Uterus (tissue), 4 donors: Measurements from ENCODE around the gene IRF2BPL. TPM values are rescaled to one million over a fixed set of nuclear protein-coding genes. Genes with fewer than 3 reads are reported as not detected.

Experiments
- DNase-seq, 2 donors: peaks; one replicate each; pipeline ENCODE4 v3.0.0-alpha.2; 2019 to 2020
- H3K27ac ChIP-seq, 2 donors: fragments of 200-600 bp; sonication (generic); 1 replicate in 1 of 2; 2 replicates in 1 of 2; pipeline ENCODE4 v1.5.1; 2016 to 2018
- H3K27me3 ChIP-seq, 2 donors: fragments of 200-600 bp; sonication (generic); one replicate each; pipeline ENCODE4 v1.5.1; 2018 to 2019; ENCODE audit warnings: control low read depth in 1 of 2
- H3K36me3 ChIP-seq, 2 donors: fragments of 200-600 bp; sonication (generic); one replicate each; pipeline ENCODE4 v1.5.1; 2019; ENCODE audit warnings: control low read depth in 1 of 2
- H3K4me1 ChIP-seq, 2 donors: fragments of 200-600 bp; sonication (generic); one replicate each; pipeline ENCODE4 v1.5.1; 2018 to 2019; ENCODE audit warnings: control low read depth in 1 of 2
- H3K4me3 ChIP-seq, 2 donors: fragments of 200-600 bp; sonication (generic); 1 replicate in 1 of 2; 2 replicates in 1 of 2; pipeline ENCODE4 v1.5.1; 2018 to 2019; ENCODE audit warnings: mild to moderate bottlenecking in 1 of 2
- H3K9me3 ChIP-seq, 2 donors: fragments of 200-600 bp; sonication (generic); one replicate each; pipeline ENCODE4 v1.5.1; 2019; ENCODE audit warnings: control low read depth in 1 of 2
- POLR2A ChIP-seq, 2 donors: fragments of 450-650 bp; IDR thresholded peaks; one replicate each; pipeline ENCODE4 v1.6.1; 2016; ENCODE audit warnings: antibody characterized with exemption in 2 of 2, mild to moderate bottlenecking in 1 of 2, moderate library complexity in 1 of 2
- intact Hi-C: fragments of 100-400 bp; cut with DNase I; formaldehyde crosslinking; loops from one replicate; pipeline ENCODE4 v1.15.1; 2023; ENCODE audit warnings: low total_unique reads
- total RNA-seq, 4 donors: library from RNA; depleted of rRNA in 3 of 4; stranded (reverse); fragments of >200 nt in 3 of 4; gene quantifications; one replicate each; pipeline versions ENCODE4 v1.1.0 to v1.2.4, GENCODE V29; 2014 to 2023
- TF ChIP-seq, protein P1 (sequence below), 4 experiments: fragments of 200-600 bp in 2 of 4; fragments of 450-650 bp in 2 of 4; sonication (generic) in 2 of 4; IDR thresholded peaks; one replicate each; pipeline ENCODE4 v1.5.1; 2016 to 2019; ENCODE audit warnings: antibody characterized with exemption in 4 of 4, mild to moderate bottlenecking in 2 of 4, moderate library complexity in 1 of 4
- donor health status: DM: yes; HTN: yes; CAD: no.

IRF2BPL gene
- total RNA-seq, 4 donors from 2014 or later = 15.6 to 60.8 (median 36.6) TPM

DNA sequence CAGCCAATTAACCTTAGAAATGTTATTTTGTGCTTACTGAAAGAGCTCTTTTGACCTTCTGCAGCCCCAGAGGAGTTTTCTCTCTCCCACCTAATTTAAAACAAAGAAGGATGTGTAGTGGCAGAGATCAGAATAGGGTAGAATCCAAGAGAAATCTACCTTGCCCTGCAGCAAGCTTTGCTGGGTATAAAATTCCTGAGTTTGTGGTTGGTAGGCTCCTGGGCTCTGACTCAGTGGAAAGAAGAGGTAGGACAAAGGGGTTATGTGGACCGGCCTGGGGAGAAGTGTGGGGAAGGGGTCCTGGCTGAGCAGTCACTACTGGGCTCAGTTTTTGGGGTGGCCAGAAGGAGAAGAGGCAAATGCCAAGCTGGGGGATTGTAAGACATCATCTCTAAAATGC is 46.8 kb downstream of the IRF2BPL start:
- Histone ChIP-seq H3K4me3 (no peak overlapping the region), H3K36me3 (no peaks in the 10 kb centered on the region), H3K27ac (no peak overlapping the region), H3K4me1 (no peaks in the 10 kb centered on the region), H3K27me3 (no peaks in the 10 kb centered on the region), H3K9me3 (no peaks in the 10 kb centered on the region)
- intact Hi-C loops = no loop called here
- TF ChIP-seq, protein P1, sequence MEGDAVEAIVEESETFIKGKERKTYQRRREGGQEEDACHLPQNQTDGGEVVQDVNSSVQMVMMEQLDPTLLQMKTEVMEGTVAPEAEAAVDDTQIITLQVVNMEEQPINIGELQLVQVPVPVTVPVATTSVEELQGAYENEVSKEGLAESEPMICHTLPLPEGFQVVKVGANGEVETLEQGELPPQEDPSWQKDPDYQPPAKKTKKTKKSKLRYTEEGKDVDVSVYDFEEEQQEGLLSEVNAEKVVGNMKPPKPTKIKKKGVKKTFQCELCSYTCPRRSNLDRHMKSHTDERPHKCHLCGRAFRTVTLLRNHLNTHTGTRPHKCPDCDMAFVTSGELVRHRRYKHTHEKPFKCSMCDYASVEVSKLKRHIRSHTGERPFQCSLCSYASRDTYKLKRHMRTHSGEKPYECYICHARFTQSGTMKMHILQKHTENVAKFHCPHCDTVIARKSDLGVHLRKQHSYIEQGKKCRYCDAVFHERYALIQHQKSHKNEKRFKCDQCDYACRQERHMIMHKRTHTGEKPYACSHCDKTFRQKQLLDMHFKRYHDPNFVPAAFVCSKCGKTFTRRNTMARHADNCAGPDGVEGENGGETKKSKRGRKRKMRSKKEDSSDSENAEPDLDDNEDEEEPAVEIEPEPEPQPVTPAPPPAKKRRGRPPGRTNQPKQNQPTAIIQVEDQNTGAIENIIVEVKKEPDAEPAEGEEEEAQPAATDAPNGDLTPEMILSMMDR (IDR thresholded peaks at IDR 0.05) = no peak
- no peak for TF ChIP-seq POLR2A (IDR thresholded peaks at IDR 0.05)
- no peak for DNase-seq

DNA sequence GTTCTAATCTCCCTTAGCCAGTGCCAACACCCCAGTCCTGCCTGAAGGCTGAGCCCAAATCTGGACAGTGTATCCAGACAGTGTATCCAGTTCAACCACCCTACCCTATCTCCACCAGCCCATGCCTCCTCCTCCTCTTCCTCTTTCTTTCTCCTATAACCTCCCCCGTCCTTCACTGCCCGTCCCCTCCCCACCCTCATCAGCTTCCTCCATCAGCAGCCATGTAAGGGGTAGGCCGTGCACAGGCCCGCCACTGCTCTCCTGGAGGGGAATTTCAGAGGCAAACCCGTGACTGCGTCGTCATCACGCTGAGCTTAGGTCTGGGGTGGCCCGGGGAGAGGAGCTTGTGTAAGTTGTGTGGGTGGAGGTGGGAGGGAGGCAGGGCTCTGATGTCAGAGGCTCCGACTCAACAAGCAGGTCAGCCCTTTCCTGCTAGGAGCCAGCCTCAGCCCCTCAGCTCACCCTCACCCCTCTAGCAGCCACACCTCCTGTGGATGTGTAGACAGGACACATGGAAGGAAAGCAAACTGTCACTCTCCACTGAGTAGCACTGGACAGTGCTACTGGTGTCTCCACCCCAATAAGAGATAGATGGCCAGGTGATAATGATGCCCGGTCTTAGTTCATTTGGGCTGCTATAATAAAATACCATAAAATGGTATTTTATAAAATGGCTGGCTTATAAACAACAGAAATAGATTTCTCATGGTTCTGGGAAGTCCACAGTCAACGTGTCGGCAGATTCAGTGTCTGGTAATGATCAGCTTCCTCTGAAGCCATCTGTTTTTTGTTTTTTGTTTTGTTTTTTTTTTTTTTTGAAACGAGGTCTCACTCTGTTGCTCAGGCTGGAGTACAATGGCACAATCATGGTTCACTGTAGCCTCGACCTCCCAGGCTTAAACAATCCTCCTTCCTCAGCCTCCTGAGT is 50.5 kb downstream of the IRF2BPL start:
- H3K36me3 ChIP-seq = no peaks in the 10 kb centered on the region
- no peaks in the 10 kb centered on the region for H3K9me3 ChIP-seq
- peak; percentile 79 to 83 for DNase-seq
- intact Hi-C loops = no loop called here
- H3K4me1 ChIP-seq = no peaks in the 10 kb centered on the region
- TF ChIP-seq POLR2A (IDR thresholded peaks at IDR 0.05) = no peak
- TF ChIP-seq, protein P1 (IDR thresholded peaks at IDR 0.05) = no peak
- peak overlapping the region; percentile 35 to 57 for H3K27ac ChIP-seq
- no peak overlapping the region for H3K4me3 ChIP-seq
- H3K27me3 ChIP-seq = no peaks in the 10 kb centered on the region

DNA sequence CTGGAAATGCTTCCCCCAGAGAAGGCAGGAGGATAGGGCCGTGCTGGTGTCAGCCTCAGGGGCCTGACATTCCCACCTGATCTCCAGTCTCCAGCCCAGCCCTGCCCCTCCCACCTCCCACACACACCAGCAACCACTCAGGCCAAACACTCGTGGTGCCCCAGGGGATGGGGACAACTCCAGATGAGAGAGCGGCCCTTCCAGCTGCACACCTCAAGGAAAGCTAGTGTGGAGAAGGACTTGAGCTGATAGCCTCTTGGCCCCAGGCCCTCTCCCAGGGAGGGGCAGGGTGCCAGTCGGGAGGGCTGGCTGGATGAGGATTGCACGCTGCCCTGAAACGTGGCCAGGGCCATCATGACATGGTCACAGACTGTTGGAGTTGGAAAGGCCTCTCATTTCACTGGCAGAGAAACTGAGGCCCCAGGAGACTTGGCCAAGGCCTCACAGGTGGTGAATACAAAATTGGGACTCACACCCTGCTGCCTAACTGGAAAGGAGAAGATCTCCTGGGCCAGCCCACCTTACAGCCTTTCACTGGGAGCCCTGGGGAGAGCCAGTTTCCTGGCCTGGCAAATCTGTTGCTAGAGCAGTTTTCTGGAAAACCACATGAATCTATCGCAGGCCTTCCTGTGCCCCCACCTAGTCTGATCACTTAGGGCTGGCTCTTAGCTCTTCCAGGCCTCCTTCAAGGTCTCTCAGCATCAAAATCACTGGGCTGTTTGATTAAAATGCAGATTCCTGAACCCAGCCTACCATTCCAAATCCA is 52.1 kb downstream of the IRF2BPL start:
- no peak overlapping the region for H3K27ac ChIP-seq
- H3K4me1 ChIP-seq = no peaks in the 10 kb centered on the region
- no peak for DNase-seq
- no peaks in the 10 kb centered on the region for H3K36me3 ChIP-seq
- H3K27me3 ChIP-seq = no peaks in the 10 kb centered on the region
- H3K9me3 ChIP-seq = no peaks in the 10 kb centered on the region
- no peak overlapping the region for H3K4me3 ChIP-seq
- intact Hi-C loops = no loop called here
- no peak for TF ChIP-seq POLR2A (IDR thresholded peaks at IDR 0.05)
- TF ChIP-seq, protein P1 (IDR thresholded peaks at IDR 0.05) = no peak

DNA sequence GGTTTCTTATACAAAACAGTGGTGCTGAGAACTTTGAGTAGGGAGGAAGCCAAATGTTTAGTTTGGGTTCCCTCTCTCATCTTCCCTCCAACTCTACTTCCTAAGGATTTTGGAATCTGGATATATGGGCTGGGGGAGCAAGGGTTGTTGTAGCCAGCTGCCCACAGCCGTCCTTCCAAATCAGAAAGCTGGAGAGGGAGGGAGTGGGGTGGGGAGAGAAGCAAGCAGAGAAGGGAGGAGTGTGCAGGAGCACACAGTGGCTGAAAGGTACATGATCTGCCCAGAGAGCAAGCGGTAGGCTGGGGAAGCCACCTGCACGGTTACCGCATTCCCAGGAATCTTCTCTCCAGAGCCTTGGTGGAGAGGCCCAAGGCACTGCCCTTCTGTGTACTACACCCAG is 52.7 kb downstream of the IRF2BPL start:
- no peak overlapping the region for H3K27ac ChIP-seq
- DNase-seq = no peak
- H3K4me3 ChIP-seq = no peak overlapping the region
- H3K4me1 ChIP-seq = no peaks in the 10 kb centered on the region
- TF ChIP-seq, protein P1 (IDR thresholded peaks at IDR 0.05) = no peak
- no peak for TF ChIP-seq POLR2A (IDR thresholded peaks at IDR 0.05)
- intact Hi-C loops = no loop called here
- H3K36me3 ChIP-seq = no peaks in the 10 kb centered on the region
- H3K27me3 ChIP-seq = no peaks in the 10 kb centered on the region
- no peaks in the 10 kb centered on the region for H3K9me3 ChIP-seq

DNA sequence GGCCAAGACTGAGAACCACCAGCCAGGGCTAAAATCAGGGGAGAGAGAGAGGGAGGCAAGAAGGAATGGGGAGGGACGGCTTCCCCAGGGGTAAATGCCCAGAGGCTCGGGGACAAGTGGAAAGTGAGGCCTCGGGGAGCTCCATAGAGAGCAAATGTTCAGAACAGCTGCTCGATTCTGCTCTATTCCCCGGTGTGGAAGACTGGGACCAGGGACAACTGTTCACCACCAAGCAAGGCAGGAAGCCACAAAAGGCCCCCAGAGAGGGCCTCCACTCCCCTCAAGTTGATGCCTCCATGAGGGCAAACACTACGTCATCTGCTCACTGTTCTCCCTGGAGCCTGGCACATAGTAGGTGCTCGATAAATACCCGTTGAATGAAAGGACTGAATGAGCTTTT is 53.5 kb downstream of the IRF2BPL start:
- DNase-seq = no peak
- Histone ChIP-seq H3K4me1 (no peaks in the 10 kb centered on the region), H3K27me3 (no peaks in the 10 kb centered on the region), H3K36me3 (no peaks in the 10 kb centered on the region), H3K27ac (no peak overlapping the region), H3K4me3 (no peak overlapping the region), H3K9me3 (no peaks in the 10 kb centered on the region)
- intact Hi-C loops = no loop called here
- TF ChIP-seq POLR2A (IDR thresholded peaks at IDR 0.05) = no peak
- TF ChIP-seq, protein P1 (IDR thresholded peaks at IDR 0.05) = no peak
